ENCODE results near the gene CACNA2D1. TPM values are rescaled to one million over a fixed set of nuclear protein-coding genes. Genes with fewer than 3 reads are reported as not detected.

Gene CACNA2D1
- total RNA-seq, 1 experiment from 2014 or later, result 0.77 TPM

- CTCF ChIA-PET, result no interaction called here
- no peaks in the 10 kb centered on the region for H3K9me2 ChIP-seq (replicated peaks; ENCODE audit: low read length)
- TF ChIP-seq EZH2phosphoT487 (IDR thresholded peaks at IDR 0.05; ENCODE audit: borderline replicate concordance, low read length) (no peak), EZH2 (IDR thresholded peaks at IDR 0.05; ENCODE audit: low read length, unreplicated experiment) (no peak), CTCF (conservative IDR thresholded peaks at IDR 0.05; ENCODE audit: low read depth, low read length) (no peak)
- POLR2A ChIA-PET (ENCODE audit: unreplicated experiment), result no interaction called here
- H3K9ac ChIP-seq (ENCODE audit: low read length), result no peak overlapping the region
- H4K20me1 ChIP-seq (ENCODE audit: low read length), result no peaks in the 10 kb centered on the region
- no peaks in the 10 kb centered on the region for H3K4me1 ChIP-seq (ENCODE audit: insufficient read depth, low read length)
- H3K27ac ChIP-seq (ENCODE audit: low read length), result no peak overlapping the region
- H3F3A ChIP-seq (ENCODE audit: low read length, unreplicated experiment), result no peaks in the 10 kb centered on the region
- no peaks in the 10 kb centered on the region for H3K36me3 ChIP-seq (ENCODE audit: low read depth, low read length)
- no TSS peak for BruUV-seq (replicated peaks)
- ATAC-seq, result no peak
- H3K27me3 ChIP-seq (ENCODE audit: low read length), result peaks cover 42% of the 10 kb centered on the region
- intact Hi-C loops (cut with micrococcal nuclease), result no loop called here
- H3K79me2 ChIP-seq (ENCODE audit: low read length), result no peaks in the 10 kb centered on the region
- no peak overlapping the region for H3K4me3 ChIP-seq (ENCODE audit: low read length)
- no peaks in the 10 kb centered on the region for H3K9me3 ChIP-seq (ENCODE audit: low read length)
- no peak for DNase-seq
- no peak overlapping the region for H3K4me2 ChIP-seq (ENCODE audit: low read length)
- no peak overlapping the region for H2AFZ ChIP-seq (ENCODE audit: low read length)
These were observed 178.7 kb downstream of the CACNA2D1 start for GRCh38 chr7:82264783-82265305.

- intact Hi-C loops (cut with micrococcal nuclease), result no loop called here
- Histone ChIP-seq H3K27me3 (ENCODE audit: low read length) (peaks cover 35% of the 10 kb centered on the region), H3K9ac (ENCODE audit: low read length) (no peak overlapping the region), H3K9me3 (ENCODE audit: low read length) (no peaks in the 10 kb centered on the region), H3K4me2 (ENCODE audit: low read length) (no peak overlapping the region), H3K4me1 (ENCODE audit: insufficient read depth, low read length) (no peaks in the 10 kb centered on the region), H3K9me2 (replicated peaks; ENCODE audit: low read length) (no peaks in the 10 kb centered on the region), H3K79me2 (ENCODE audit: low read length) (no peaks in the 10 kb centered on the region), H3K4me3 (ENCODE audit: low read length) (no peak overlapping the region), H3K36me3 (ENCODE audit: low read depth, low read length) (no peaks in the 10 kb centered on the region), H4K20me1 (ENCODE audit: low read length) (no peaks in the 10 kb centered on the region), H3F3A (ENCODE audit: low read length, unreplicated experiment) (no peaks in the 10 kb centered on the region), H2AFZ (ENCODE audit: low read length) (no peak overlapping the region), H3K27ac (ENCODE audit: low read length) (no peak overlapping the region)
- DNase-seq, result no peak
- ATAC-seq, result no peak
- POLR2A ChIA-PET (ENCODE audit: unreplicated experiment), result no interaction called here
- CTCF ChIA-PET, result no interaction called here
- no TSS peak for BruUV-seq (replicated peaks)
- TF ChIP-seq EZH2phosphoT487 (IDR thresholded peaks at IDR 0.05; ENCODE audit: borderline replicate concordance, low read length), result no peak
- TF ChIP-seq CTCF (conservative IDR thresholded peaks at IDR 0.05; ENCODE audit: low read depth, low read length), result no peak
- no peak for TF ChIP-seq EZH2 (IDR thresholded peaks at IDR 0.05; ENCODE audit: low read length, unreplicated experiment)
These were observed 179.4 kb downstream of the CACNA2D1 start for GRCh38 chr7:82263920-82264782.

GRCh38 chr7:82258181-82258580, 185.4 kb downstream of the CACNA2D1 start:
- Histone ChIP-seq H3K9me2 (replicated peaks; ENCODE audit: low read length) (no peaks in the 10 kb centered on the region), H3K4me1 (ENCODE audit: insufficient read depth, low read length) (no peaks in the 10 kb centered on the region), H3K27ac (ENCODE audit: low read length) (no peak overlapping the region), H4K20me1 (ENCODE audit: low read length) (no peaks in the 10 kb centered on the region), H3K79me2 (ENCODE audit: low read length) (no peaks in the 10 kb centered on the region), H2AFZ (ENCODE audit: low read length) (no peak overlapping the region), H3K4me3 (ENCODE audit: low read length) (no peak overlapping the region), H3K4me2 (ENCODE audit: low read length) (no peak overlapping the region), H3K27me3 (ENCODE audit: low read length) (peaks cover 11% of the 10 kb centered on the region; the same call in 1 of the 2 replicates), H3K9me3 (ENCODE audit: low read length) (no peaks in the 10 kb centered on the region), H3K9ac (ENCODE audit: low read length) (no peak overlapping the region), H3K36me3 (ENCODE audit: low read depth, low read length) (no peaks in the 10 kb centered on the region), H3F3A (ENCODE audit: low read length, unreplicated experiment) (no peaks in the 10 kb centered on the region)
- intact Hi-C loops (cut with micrococcal nuclease), result no loop called here
- CTCF ChIA-PET, result interaction anchor here (0.6 kb wide), 1 partner anchor 24 kb away, joined by 3 read pairs; no protein-coding TSS in a partner anchor
- POLR2A ChIA-PET (ENCODE audit: unreplicated experiment), result interaction anchor here (0.8 kb wide), 1 partner anchor 106 kb away, joined by 4 read pairs; no protein-coding TSS in a partner anchor
- no TSS peak for BruUV-seq (replicated peaks)
- ATAC-seq (no peak), DNase-seq (no peak)
- TF ChIP-seq EZH2phosphoT487 (IDR thresholded peaks at IDR 0.05; ENCODE audit: borderline replicate concordance, low read length), result no peak
- TF ChIP-seq EZH2 (IDR thresholded peaks at IDR 0.05; ENCODE audit: low read length, unreplicated experiment), result no peak
- TF ChIP-seq CTCF (conservative IDR thresholded peaks at IDR 0.05; ENCODE audit: low read depth, low read length), result no peak

Measured in PC-3 (cell line).